ENCODE data around the gene C16orf82. TPM values are rescaled to one million over a fixed set of nuclear protein-coding genes. Genes with fewer than 3 reads are reported as not detected.

C16orf82 gene
- total and polyA plus RNA-seq, 4 donors = 0.19 to 0.56 (median 0.42) TPM

GRCh38 chr16:27046958-27047518 is 19.7 kb upstream of the C16orf82 start:
- Histone ChIP-seq H3K9me3 (ENCODE audit: control insufficient read depth, insufficient read depth, low read length) (no peaks in the 10 kb centered on the region), H3K4me1 (ENCODE audit: control insufficient read depth, insufficient read depth, low read length) (peaks cover 10% of the 10 kb centered on the region), H3K27me3 (ENCODE audit: control insufficient read depth, insufficient read depth, low read length) (no peaks in the 10 kb centered on the region), H3K36me3 (ENCODE audit: control insufficient read depth, insufficient read depth, low read length) (no peaks in the 10 kb centered on the region), H3K4me3 (ENCODE audit: low read depth, low read length) (no peak overlapping the region), H3K27ac (ENCODE audit: low read depth, low read length) (no peak overlapping the region)
- DNase-seq (ENCODE audit: low read depth in 4 of 6, low spot score in 6 of 6) = no peak

GRCh38 chr16:27048316-27048715 is 18.4 kb upstream of the C16orf82 start:
- Histone ChIP-seq H3K27ac (ENCODE audit: low read depth, low read length) (no peak overlapping the region), H3K4me3 (ENCODE audit: low read depth, low read length) (no peak overlapping the region), H3K9me3 (ENCODE audit: control insufficient read depth, insufficient read depth, low read length) (no peaks in the 10 kb centered on the region), H3K4me1 (ENCODE audit: control insufficient read depth, insufficient read depth, low read length) (peaks cover 17% of the 10 kb centered on the region), H3K27me3 (ENCODE audit: control insufficient read depth, insufficient read depth, low read length) (no peaks in the 10 kb centered on the region), H3K36me3 (ENCODE audit: control insufficient read depth, insufficient read depth, low read length) (no peaks in the 10 kb centered on the region)
- no peak for DNase-seq (ENCODE audit: low read depth in 4 of 6, low spot score in 6 of 6)
- WGBS (ENCODE audit: insufficient coverage) = 88% methylated on average over 7 of the region's 7 CpGs

- no peak overlapping the region for H3K4me3 ChIP-seq (ENCODE audit: low read depth, low read length)
- H3K4me1 ChIP-seq (ENCODE audit: control insufficient read depth, insufficient read depth, low read length) = peaks cover 17% of the 10 kb centered on the region
- DNase-seq (ENCODE audit: low read depth in 4 of 6, low spot score in 6 of 6) = no peak
- no peaks in the 10 kb centered on the region for H3K27me3 ChIP-seq (ENCODE audit: control insufficient read depth, insufficient read depth, low read length)
- H3K9me3 ChIP-seq (ENCODE audit: control insufficient read depth, insufficient read depth, low read length) = no peaks in the 10 kb centered on the region
- 86% methylated on average over 5 of the region's 5 CpGs for WGBS (ENCODE audit: insufficient coverage)
- no peak overlapping the region for H3K27ac ChIP-seq (ENCODE audit: low read depth, low read length)
- no peaks in the 10 kb centered on the region for H3K36me3 ChIP-seq (ENCODE audit: control insufficient read depth, insufficient read depth, low read length)
Measured at GRCh38 chr16:27049117-27049516, 17.6 kb upstream of the C16orf82 start.

- H3K36me3 ChIP-seq (ENCODE audit: control insufficient read depth, insufficient read depth, low read length) = no peaks in the 10 kb centered on the region
- peaks cover 17% of the 10 kb centered on the region for H3K4me1 ChIP-seq (ENCODE audit: control insufficient read depth, insufficient read depth, low read length)
- DNase-seq (ENCODE audit: low read depth in 4 of 6, low spot score in 6 of 6) = peak in 2 of 6 donors; percentile 47 to 78
- no peaks in the 10 kb centered on the region for H3K9me3 ChIP-seq (ENCODE audit: control insufficient read depth, insufficient read depth, low read length)
- no peak overlapping the region for H3K4me3 ChIP-seq (ENCODE audit: low read depth, low read length)
- peak overlapping the region; percentile 68 for H3K27ac ChIP-seq (ENCODE audit: low read depth, low read length)
- H3K27me3 ChIP-seq (ENCODE audit: control insufficient read depth, insufficient read depth, low read length) = no peaks in the 10 kb centered on the region
- WGBS (ENCODE audit: insufficient coverage) = 30% methylated on average over 5 of the region's 16 CpGs
Measured at GRCh38 chr16:27052007-27052406, 14.7 kb upstream of the C16orf82 start.

GRCh38 chr16:27053996-27054395 is 12.7 kb upstream of the C16orf82 start:
- WGBS (ENCODE audit: insufficient coverage) = 85% methylated on average over 2 of the region's 3 CpGs
- Histone ChIP-seq H3K4me1 (ENCODE audit: control insufficient read depth, insufficient read depth, low read length) (peaks cover 20% of the 10 kb centered on the region), H3K27me3 (ENCODE audit: control insufficient read depth, insufficient read depth, low read length) (no peaks in the 10 kb centered on the region), H3K36me3 (ENCODE audit: control insufficient read depth, insufficient read depth, low read length) (no peaks in the 10 kb centered on the region), H3K9me3 (ENCODE audit: control insufficient read depth, insufficient read depth, low read length) (no peaks in the 10 kb centered on the region), H3K4me3 (ENCODE audit: low read depth, low read length) (no peak overlapping the region), H3K27ac (ENCODE audit: low read depth, low read length) (no peak overlapping the region)
- DNase-seq (ENCODE audit: low read depth in 4 of 6, low spot score in 6 of 6) = no peak

GRCh38 chr16:27058299-27058698 is 8.4 kb upstream of the C16orf82 start:
- 29% methylated on average over 2 of the region's 3 CpGs for WGBS (ENCODE audit: insufficient coverage)
- H3K9me3 ChIP-seq (ENCODE audit: control insufficient read depth, insufficient read depth, low read length) = no peaks in the 10 kb centered on the region
- H3K27me3 ChIP-seq (ENCODE audit: control insufficient read depth, insufficient read depth, low read length) = no peaks in the 10 kb centered on the region
- no peak overlapping the region for H3K27ac ChIP-seq (ENCODE audit: low read depth, low read length)
- H3K36me3 ChIP-seq (ENCODE audit: control insufficient read depth, insufficient read depth, low read length) = no peaks in the 10 kb centered on the region
- H3K4me1 ChIP-seq (ENCODE audit: control insufficient read depth, insufficient read depth, low read length) = peaks cover 7% of the 10 kb centered on the region
- peak in 2 of 6 donors; percentile 27 to 60 for DNase-seq (ENCODE audit: low read depth in 4 of 6, low spot score in 6 of 6)
- H3K4me3 ChIP-seq (ENCODE audit: low read depth, low read length) = no peak overlapping the region

GRCh38 chr16:27070776-27071175 is 4.0 kb downstream of the C16orf82 start:
- Histone ChIP-seq H3K4me3 (ENCODE audit: low read depth, low read length) (no peak overlapping the region), H3K27me3 (ENCODE audit: control insufficient read depth, insufficient read depth, low read length) (no peaks in the 10 kb centered on the region), H3K27ac (ENCODE audit: low read depth, low read length) (no peak overlapping the region), H3K36me3 (ENCODE audit: control insufficient read depth, insufficient read depth, low read length) (no peaks in the 10 kb centered on the region), H3K4me1 (ENCODE audit: control insufficient read depth, insufficient read depth, low read length) (peaks cover 31% of the 10 kb centered on the region), H3K9me3 (ENCODE audit: control insufficient read depth, insufficient read depth, low read length) (no peaks in the 10 kb centered on the region)
- DNase-seq (ENCODE audit: low read depth in 4 of 6, low spot score in 6 of 6) = no peak
- WGBS (ENCODE audit: insufficient coverage) = 95% methylated on average over 2 of the region's 6 CpGs

- peak in 1 of 6 donors; percentile 49 for DNase-seq (ENCODE audit: low read depth in 4 of 6, low spot score in 6 of 6)
- Histone ChIP-seq H3K9me3 (ENCODE audit: control insufficient read depth, insufficient read depth, low read length) (no peaks in the 10 kb centered on the region), H3K4me1 (ENCODE audit: control insufficient read depth, insufficient read depth, low read length) (peaks cover 7% of the 10 kb centered on the region), H3K36me3 (ENCODE audit: control insufficient read depth, insufficient read depth, low read length) (no peaks in the 10 kb centered on the region), H3K4me3 (ENCODE audit: low read depth, low read length) (no peak overlapping the region), H3K27ac (ENCODE audit: low read depth, low read length) (no peak overlapping the region), H3K27me3 (ENCODE audit: control insufficient read depth, insufficient read depth, low read length) (no peaks in the 10 kb centered on the region)
- WGBS (ENCODE audit: insufficient coverage) = 79% methylated on average over 8 of the region's 11 CpGs
Measured at GRCh38 chr16:27073733-27074132, 7.0 kb downstream of the C16orf82 start.

GRCh38 chr16:27080895-27081294 is 14.2 kb downstream of the C16orf82 start:
- DNase-seq (ENCODE audit: low read depth in 4 of 6, low spot score in 6 of 6) = no peak
- H3K27me3 ChIP-seq (ENCODE audit: control insufficient read depth, insufficient read depth, low read length) = no peaks in the 10 kb centered on the region
- WGBS (ENCODE audit: insufficient coverage) = 25% methylated on average over 1 of the region's 4 CpGs
- H3K9me3 ChIP-seq (ENCODE audit: control insufficient read depth, insufficient read depth, low read length) = no peaks in the 10 kb centered on the region
- H3K4me3 ChIP-seq (ENCODE audit: low read depth, low read length) = no peak overlapping the region
- peaks cover 15% of the 10 kb centered on the region for H3K4me1 ChIP-seq (ENCODE audit: control insufficient read depth, insufficient read depth, low read length)
- no peak overlapping the region for H3K27ac ChIP-seq (ENCODE audit: low read depth, low read length)
- H3K36me3 ChIP-seq (ENCODE audit: control insufficient read depth, insufficient read depth, low read length) = no peaks in the 10 kb centered on the region

GRCh38 chr16:27083861-27084261 is 17.1 kb downstream of the C16orf82 start:
- H3K27ac ChIP-seq (ENCODE audit: low read depth, low read length) = no peak overlapping the region
- H3K9me3 ChIP-seq (ENCODE audit: control insufficient read depth, insufficient read depth, low read length) = no peaks in the 10 kb centered on the region
- H3K4me3 ChIP-seq (ENCODE audit: low read depth, low read length) = no peak overlapping the region
- no peaks in the 10 kb centered on the region for H3K27me3 ChIP-seq (ENCODE audit: control insufficient read depth, insufficient read depth, low read length)
- H3K36me3 ChIP-seq (ENCODE audit: control insufficient read depth, insufficient read depth, low read length) = no peaks in the 10 kb centered on the region
- 15% methylated on average over 10 of the region's 11 CpGs for WGBS (ENCODE audit: insufficient coverage)
- DNase-seq (ENCODE audit: low read depth in 4 of 6, low spot score in 6 of 6) = peak in 3 of 6 donors; percentile 8 to 87 (median 51)
- peaks cover 15% of the 10 kb centered on the region for H3K4me1 ChIP-seq (ENCODE audit: control insufficient read depth, insufficient read depth, low read length)
